Stomach (tissue), 19 donors: ENCODE measurements around the gene C12orf43. TPM values are rescaled to one million over a fixed set of nuclear protein-coding genes. Genes with fewer than 3 reads are reported as not detected.
"Not testable (repeated sequence)": the region's sequence is repeated elsewhere in the genome, so short reads cannot be mapped to it uniquely, and the experiment has no call there.

Experiments used
- DNase-seq, 2 donors: peaks; one replicate each; pipeline versions ENCODE4 v3.0.0 to v3.0.0-alpha.2; 2013 to 2019
- H3K27ac ChIP-seq, 5 donors: fragments of 200-600 bp in 4 of 5; sonication (generic) in 4 of 5; one replicate each; pipeline ENCODE4 v1.5.1; 2013 to 2019; ENCODE audit warnings: mild to moderate bottlenecking in 1 of 5, moderate library complexity in 1 of 5
- H3K27me3 ChIP-seq, 3 donors: fragments of 200-600 bp; sonication (generic); one replicate each; pipeline ENCODE4 v1.5.1; 2017 to 2019; ENCODE audit warnings: mixed run types in 1 of 3
- H3K36me3 ChIP-seq, 4 donors: fragments of 200-600 bp; sonication (generic); 1 replicate in 3 of 4; 2 replicates in 1 of 4; pipeline ENCODE4 v1.5.1; 2016 to 2019
- H3K4me1 ChIP-seq, 4 donors: fragments of 200-600 bp; sonication (generic); one replicate each; pipeline ENCODE4 v1.5.1; 2016 to 2019
- H3K4me3 ChIP-seq, 4 donors: fragments of 200-600 bp; sonication (generic) in 3 of 4; one replicate each; pipeline ENCODE4 v1.5.1; 2016 to 2019; ENCODE audit warnings: mild to moderate bottlenecking in 1 of 4
- H3K9me3 ChIP-seq, 4 donors: fragments of 200-600 bp; sonication (generic); one replicate each; pipeline ENCODE4 v1.5.1; 2016 to 2019
- EP300 ChIP-seq: sonication (generic); formaldehyde crosslinking; IDR thresholded peaks from one replicate; pipeline ENCODE4 v1.6.1; 2017; ENCODE audit warnings: antibody characterized with exemption
- POLR2A ChIP-seq, 4 donors: fragments of 450-650 bp; IDR thresholded peaks; one replicate each; pipeline ENCODE4 v1.6.1; 2016; ENCODE audit warnings: antibody characterized with exemption in 4 of 4, control low read depth in 2 of 4, mild to moderate bottlenecking in 1 of 4, moderate library complexity in 1 of 4
- POLR2AphosphoS5 ChIP-seq, 3 donors: sonication (generic); formaldehyde crosslinking; IDR thresholded peaks; one replicate each; pipeline ENCODE4 v1.6.1; 2016; ENCODE audit warnings: antibody characterized with exemption in 3 of 3
- WGBS, 5 donors: extraction: QIAGEN DNeasy Blood & Tissue Kit in 3 of 5; methylation state at CpG; one replicate each; pipeline versions ENCODE4 v1.1.5 to v1.1.7; 2013 to 2018; 5-methylcytosine and 5-hydroxymethylcytosine counted together
- intact Hi-C: fragments of 100-400 bp; cut with DNase I; formaldehyde crosslinking; loops from one replicate; pipeline ENCODE4 v1.15.1; 2023; ENCODE audit warnings: low total_unique reads
- long read RNA-seq, 10 donors: transcript quantifications; one replicate each; lab custom pipeline, GENCODE V29; 2026
- polyA plus RNA-seq, 3 donors: library from polyadenylated mRNA; stranded (reverse); fragments of 200-250 nt; gene quantifications; one replicate each; pipeline ENCODE4 v1.2.3, GENCODE V29; 2013
- total RNA-seq, 5 donors: library from RNA; depleted of rRNA; stranded (reverse); fragments of >200 nt; gene quantifications; one replicate each; pipeline versions ENCODE4 v1.1.0 to v1.2.3, GENCODE V29; 2014 to 2016
- TF ChIP-seq, protein P1 (sequence below), 7 experiments: fragments of 450-650 bp in 4 of 7; fragments of 200-600 bp in 3 of 7; sonication (generic) in 3 of 7; IDR thresholded peaks; one replicate each; pipeline ENCODE4 v1.5.1; 2016 to 2019; ENCODE audit warnings: antibody characterized with exemption in 7 of 7, control low read depth in 2 of 7, mild to moderate bottlenecking in 1 of 7
- donor health status: healthy with polysubstance abuse.
- donor health status: Bipolar disorder and iron deficiency.
- donor health status: healthy.

The C12orf43 gene
- total RNA-seq (10 to 100 TPM in 3 of 5 donors, 1 to 10 TPM in 2; 5.5 to 42.4 (median 17.4) TPM), polyA plus RNA-seq (10 to 100 TPM in 1 of 3 donors, 1 to 10 TPM in 2; 8.1 to 18.3 (median 8.5) TPM)
- long read RNA-seq, donor 1, full-length matches to known transcripts, result 2 of 2 reads
- long read RNA-seq, donor 1, partial matches to known transcripts, result 0 of 2 reads
- long read RNA-seq, donor 1, other reads (novel, unspliced or antisense), result 0 of 2 reads
- long read RNA-seq, donor 2, full-length matches to known transcripts, result 3 of 3 reads
- long read RNA-seq, donor 2, partial matches to known transcripts, result 0 of 3 reads
- long read RNA-seq, donor 2, other reads (novel, unspliced or antisense), result 0 of 3 reads
- long read RNA-seq, donor 3, result 0 reads
- long read RNA-seq, donor 4, result 0 reads
- long read RNA-seq, donor 5, full-length matches to known transcripts, result 4 of 4 reads
- long read RNA-seq, donor 5, partial matches to known transcripts, result 0 of 4 reads
- long read RNA-seq, donor 5, other reads (novel, unspliced or antisense), result 0 of 4 reads
- long read RNA-seq, donor 6, full-length matches to known transcripts, result 8 of 13 reads
- long read RNA-seq, donor 6, partial matches to known transcripts, result 0 of 13 reads
- long read RNA-seq, donor 6, other reads (novel, unspliced or antisense), result 5 of 13 reads
- long read RNA-seq, donor 7, full-length matches to known transcripts, result 1 of 6 reads
- long read RNA-seq, donor 7, partial matches to known transcripts, result 5 of 6 reads
- long read RNA-seq, donor 7, other reads (novel, unspliced or antisense), result 0 of 6 reads
- long read RNA-seq, donor 8, full-length matches to known transcripts, result 2 of 2 reads
- long read RNA-seq, donor 8, partial matches to known transcripts, result 0 of 2 reads
- long read RNA-seq, donor 8, other reads (novel, unspliced or antisense), result 0 of 2 reads
- long read RNA-seq, donor 9, full-length matches to known transcripts, result 2 of 2 reads
- long read RNA-seq, donor 9, partial matches to known transcripts, result 0 of 2 reads
- long read RNA-seq, donor 9, other reads (novel, unspliced or antisense), result 0 of 2 reads
- long read RNA-seq, donor 10, full-length matches to known transcripts, result 1 of 1 reads
- long read RNA-seq, donor 10, partial matches to known transcripts, result 0 of 1 reads
- long read RNA-seq, donor 10, other reads (novel, unspliced or antisense), result 0 of 1 reads

DNA sequence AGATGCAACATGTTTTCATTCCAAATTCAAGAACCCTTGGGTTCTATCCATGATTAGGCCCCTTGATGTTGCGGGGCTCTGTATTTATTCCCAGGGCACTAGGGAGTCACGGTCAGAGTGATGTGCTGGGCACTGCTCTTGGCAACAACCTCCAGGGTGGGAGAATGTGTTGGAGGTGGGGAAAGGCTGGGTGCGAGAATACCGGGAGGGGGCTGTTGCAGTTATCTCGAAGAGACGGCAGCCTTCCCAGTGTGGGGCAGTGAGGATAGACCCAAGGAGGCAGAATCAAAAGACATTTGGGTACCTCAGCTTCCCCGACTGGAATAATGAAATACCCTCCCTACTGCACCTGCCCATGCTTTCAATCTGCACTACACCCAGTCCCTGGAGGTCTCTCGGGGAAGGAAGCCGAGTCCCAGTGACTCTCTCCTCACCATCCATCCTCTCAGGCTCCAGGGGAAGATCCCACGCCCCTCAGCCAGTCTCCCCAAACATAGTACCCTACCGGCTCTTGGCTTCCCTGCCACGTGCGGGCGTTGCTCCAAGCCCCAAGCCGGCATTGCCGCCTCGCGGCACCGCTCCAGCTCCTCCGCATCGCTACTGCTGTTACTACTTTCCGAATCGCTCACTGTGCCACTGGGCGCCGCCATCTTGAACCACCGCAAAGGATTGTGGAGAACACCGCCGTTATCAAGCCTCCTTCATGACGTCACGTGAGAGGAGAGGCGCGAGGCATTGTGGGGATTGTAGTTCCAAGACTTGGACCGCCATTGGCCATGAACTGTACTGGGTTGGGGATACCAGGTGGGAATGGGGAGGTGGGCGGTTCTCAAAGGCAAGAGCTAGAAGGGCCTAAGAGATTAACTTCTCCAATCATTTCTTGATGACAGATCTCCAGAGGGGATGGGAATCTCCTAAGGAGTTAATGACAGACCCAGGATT is at the start of gene C12orf43:
TSS of gene C12orf43 (minus strand) at position 663 of the 942 bp plus-strand sequence. CDS start at position 650, 13 bp downstream.
- no peak for TF ChIP-seq POLR2A (IDR thresholded peaks at IDR 0.05)
- no peak for TF ChIP-seq EP300
- TF ChIP-seq, protein P1, sequence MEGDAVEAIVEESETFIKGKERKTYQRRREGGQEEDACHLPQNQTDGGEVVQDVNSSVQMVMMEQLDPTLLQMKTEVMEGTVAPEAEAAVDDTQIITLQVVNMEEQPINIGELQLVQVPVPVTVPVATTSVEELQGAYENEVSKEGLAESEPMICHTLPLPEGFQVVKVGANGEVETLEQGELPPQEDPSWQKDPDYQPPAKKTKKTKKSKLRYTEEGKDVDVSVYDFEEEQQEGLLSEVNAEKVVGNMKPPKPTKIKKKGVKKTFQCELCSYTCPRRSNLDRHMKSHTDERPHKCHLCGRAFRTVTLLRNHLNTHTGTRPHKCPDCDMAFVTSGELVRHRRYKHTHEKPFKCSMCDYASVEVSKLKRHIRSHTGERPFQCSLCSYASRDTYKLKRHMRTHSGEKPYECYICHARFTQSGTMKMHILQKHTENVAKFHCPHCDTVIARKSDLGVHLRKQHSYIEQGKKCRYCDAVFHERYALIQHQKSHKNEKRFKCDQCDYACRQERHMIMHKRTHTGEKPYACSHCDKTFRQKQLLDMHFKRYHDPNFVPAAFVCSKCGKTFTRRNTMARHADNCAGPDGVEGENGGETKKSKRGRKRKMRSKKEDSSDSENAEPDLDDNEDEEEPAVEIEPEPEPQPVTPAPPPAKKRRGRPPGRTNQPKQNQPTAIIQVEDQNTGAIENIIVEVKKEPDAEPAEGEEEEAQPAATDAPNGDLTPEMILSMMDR (IDR thresholded peaks at IDR 0.05), result peak in 1 of 7 experiments; percentile 30
- TF ChIP-seq POLR2AphosphoS5 (IDR thresholded peaks at IDR 0.05), result peak; percentile 64 to 91 (median 88)
- H3K27ac ChIP-seq, result peak within 1 kb of the TSS; percentile 61 to 88 (median 80)
- peaks cover 6 to 20% (median 13%) of the 10 kb centered on the region in 4 donors for H3K4me1 ChIP-seq
- peak; percentile 92 to 97 for DNase-seq
- H3K36me3 ChIP-seq, result peaks cover 0 to 26% (median 17%) of the 10 kb centered on the region in 4 donors
- 0 to 1% (median 0%) methylated on average over 32 to 34 of the region's 34 CpGs for WGBS, 5 donors
- H3K27me3 ChIP-seq, result no peaks in the 10 kb centered on the region
- intact Hi-C loops, result no loop called here
- H3K9me3 ChIP-seq, result no peaks in the 10 kb centered on the region
- peak within 1 kb of the TSS; percentile 68 to 99 (median 88) for H3K4me3 ChIP-seq

DNA sequence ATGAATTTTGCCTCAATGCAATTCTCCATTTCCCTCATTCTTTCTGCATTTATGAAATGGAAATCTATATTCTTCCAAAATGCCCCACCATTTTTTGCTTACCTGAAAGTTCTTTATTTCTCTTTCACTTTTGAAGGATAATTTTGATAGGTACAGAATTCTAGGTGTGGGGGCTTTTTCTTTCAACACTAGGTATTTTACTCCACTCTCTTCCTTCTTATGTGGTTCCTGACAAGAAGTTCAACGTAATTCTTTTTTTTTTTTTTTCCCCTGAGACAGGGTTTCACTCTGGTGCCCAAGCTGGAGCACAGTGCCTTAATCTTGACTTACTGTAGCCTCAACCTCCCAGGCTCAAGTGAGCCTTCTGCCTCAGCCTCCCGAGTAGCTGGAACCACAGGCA is 49.1 kb upstream of the C12orf43 start:
- Histone ChIP-seq H3K36me3 (no peaks in the 10 kb centered on the region), H3K9me3 (no peaks in the 10 kb centered on the region)
- 54 to 65% (median 63%) methylated on average over 2 of the region's 2 CpGs for WGBS, 5 donors

GRCh38 chr12:121064586-121064985 is 48.3 kb upstream of the C12orf43 start:
- peaks cover 0 to 13% (median 8%) of the 10 kb centered on the region in 4 donors for H3K4me1 ChIP-seq
- DNase-seq, H3K27ac ChIP-seq, H3K9me3 ChIP-seq, H3K27me3 ChIP-seq, intact Hi-C loops, H3K36me3 ChIP-seq, H3K4me3 ChIP-seq: not testable (repeated sequence)
- 87 to 93% (median 92%) methylated on average over 12 of the region's 12 CpGs for WGBS, 5 donors

More for the DNA sequence above, 49.1 kb upstream of the C12orf43 start:
- no peak for DNase-seq
- H3K4me3 ChIP-seq, result no peak overlapping the region
- H3K27ac ChIP-seq, result no peak overlapping the region
- TF ChIP-seq, protein P1 (IDR thresholded peaks at IDR 0.05), result no peak
- TF ChIP-seq POLR2A (IDR thresholded peaks at IDR 0.05) (no peak), EP300 (no peak), POLR2AphosphoS5 (IDR thresholded peaks at IDR 0.05) (no peak)
- peaks cover 0 to 5% (median 2%) of the 10 kb centered on the region in 4 donors for H3K4me1 ChIP-seq
- H3K27me3 ChIP-seq, result peaks cover 0 to 6% (median 0%) of the 10 kb centered on the region in 3 donors
- intact Hi-C loops, result no loop called here

- WGBS, 5 donors, result 87 to 90% (median 88%) methylated on average over 1 of the region's 1 CpG
- intact Hi-C loops, result no loop called here
- no peaks in the 10 kb centered on the region for H3K9me3 ChIP-seq
- DNase-seq, result no peak
- no peak overlapping the region for H3K27ac ChIP-seq
- no peaks in the 10 kb centered on the region for H3K36me3 ChIP-seq
- peaks cover 0 to 14% (median 11%) of the 10 kb centered on the region in 4 donors for H3K4me1 ChIP-seq
- no peak for TF ChIP-seq POLR2AphosphoS5 (IDR thresholded peaks at IDR 0.05)
- TF ChIP-seq, protein P1 (IDR thresholded peaks at IDR 0.05), result no peak
- no peak for TF ChIP-seq POLR2A (IDR thresholded peaks at IDR 0.05)
- TF ChIP-seq EP300, result no peak
- no peak overlapping the region for H3K4me3 ChIP-seq
- no peaks in the 10 kb centered on the region for H3K27me3 ChIP-seq
Measured at GRCh38 chr12:121064116-121064515, 47.8 kb upstream of the C12orf43 start.
